Measurements from ENCODE around the gene TTLL8. TPM values are rescaled to one million over a fixed set of nuclear protein-coding genes. Genes with fewer than 3 reads are reported as not detected.
A peak's percentile ranks its signal among the peaks of the same experiment; 100 is the strongest.

TTLL8 gene
- total RNA-seq, 1 experiment from 2014 or later = not detected

DNA sequence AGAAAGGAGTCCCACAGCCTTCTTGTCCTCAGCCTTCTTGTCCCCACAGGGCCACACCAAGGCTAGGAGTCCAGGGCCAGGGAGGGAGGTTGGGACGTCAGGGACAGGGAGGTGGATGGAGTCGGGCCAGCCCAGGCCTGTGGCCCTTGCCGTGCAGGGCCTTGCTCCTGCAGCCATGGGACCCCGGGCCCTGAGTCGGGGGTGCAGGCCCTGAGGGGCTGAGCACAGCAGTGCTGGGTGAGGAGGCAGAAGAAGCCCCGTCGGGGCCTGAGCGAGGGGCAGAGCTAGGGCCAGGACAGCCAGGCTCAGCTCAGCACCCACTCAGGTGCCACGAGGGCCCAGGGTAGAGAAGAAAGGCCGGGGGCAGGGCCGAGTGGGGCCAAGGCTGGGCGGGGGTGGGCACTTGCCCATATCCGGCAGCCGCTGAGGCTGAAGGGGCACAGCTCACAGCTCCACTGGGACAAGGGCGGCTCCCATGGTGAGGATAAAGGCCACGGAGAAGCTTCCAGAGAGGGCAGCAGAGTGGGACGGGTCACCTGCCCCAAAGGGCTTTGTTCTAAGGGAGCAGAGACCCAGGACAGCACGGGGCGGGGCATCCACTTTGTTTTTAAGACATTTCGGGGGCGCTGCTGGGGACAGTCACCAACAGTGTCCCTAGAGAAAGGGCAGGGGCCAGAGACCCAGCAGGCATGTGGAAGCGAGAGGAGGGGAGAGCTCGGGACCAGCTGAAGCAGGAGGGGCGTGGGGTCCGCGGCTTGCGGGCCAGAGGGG is 23.5 kb upstream of the TTLL8 start (continued):
- TF ChIP-seq, protein P1, sequence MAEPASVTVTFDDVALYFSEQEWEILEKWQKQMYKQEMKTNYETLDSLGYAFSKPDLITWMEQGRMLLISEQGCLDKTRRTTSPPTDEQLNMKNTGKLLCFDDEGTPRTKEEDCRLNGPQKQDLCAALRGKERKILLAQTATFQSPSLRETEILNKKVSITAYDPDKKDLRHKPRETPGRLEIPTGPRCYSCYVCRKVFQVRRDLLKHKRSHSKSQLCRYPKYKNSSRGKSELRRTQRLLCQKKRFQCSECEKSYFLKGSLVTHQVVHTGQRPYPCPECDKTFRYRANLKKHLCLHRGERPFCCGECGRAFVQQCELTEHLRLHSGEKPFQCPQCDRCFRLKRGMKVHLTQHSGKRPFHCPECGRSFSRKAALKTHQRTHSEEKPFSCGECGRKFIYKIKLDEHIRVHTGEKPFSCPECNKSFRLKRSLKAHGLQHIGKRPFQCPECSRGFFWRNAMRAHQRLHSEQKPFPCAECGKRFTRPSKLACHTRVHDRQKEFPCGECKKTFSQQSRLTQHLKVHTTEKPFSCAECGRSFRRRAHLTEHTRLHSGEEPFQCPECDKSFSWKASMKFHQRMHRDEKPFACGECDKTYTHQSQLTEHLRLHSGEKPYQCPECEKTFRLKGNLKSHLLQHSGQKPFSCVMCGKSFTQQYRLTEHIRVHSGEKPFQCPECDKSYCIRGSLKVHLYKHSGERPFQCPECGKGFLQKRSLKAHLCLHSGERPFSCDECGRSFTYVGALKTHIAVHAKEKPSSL (CRISPR knock-in tag; conservative IDR thresholded peaks at IDR 0.05) = no peak
- TF ChIP-seq, protein P2, sequence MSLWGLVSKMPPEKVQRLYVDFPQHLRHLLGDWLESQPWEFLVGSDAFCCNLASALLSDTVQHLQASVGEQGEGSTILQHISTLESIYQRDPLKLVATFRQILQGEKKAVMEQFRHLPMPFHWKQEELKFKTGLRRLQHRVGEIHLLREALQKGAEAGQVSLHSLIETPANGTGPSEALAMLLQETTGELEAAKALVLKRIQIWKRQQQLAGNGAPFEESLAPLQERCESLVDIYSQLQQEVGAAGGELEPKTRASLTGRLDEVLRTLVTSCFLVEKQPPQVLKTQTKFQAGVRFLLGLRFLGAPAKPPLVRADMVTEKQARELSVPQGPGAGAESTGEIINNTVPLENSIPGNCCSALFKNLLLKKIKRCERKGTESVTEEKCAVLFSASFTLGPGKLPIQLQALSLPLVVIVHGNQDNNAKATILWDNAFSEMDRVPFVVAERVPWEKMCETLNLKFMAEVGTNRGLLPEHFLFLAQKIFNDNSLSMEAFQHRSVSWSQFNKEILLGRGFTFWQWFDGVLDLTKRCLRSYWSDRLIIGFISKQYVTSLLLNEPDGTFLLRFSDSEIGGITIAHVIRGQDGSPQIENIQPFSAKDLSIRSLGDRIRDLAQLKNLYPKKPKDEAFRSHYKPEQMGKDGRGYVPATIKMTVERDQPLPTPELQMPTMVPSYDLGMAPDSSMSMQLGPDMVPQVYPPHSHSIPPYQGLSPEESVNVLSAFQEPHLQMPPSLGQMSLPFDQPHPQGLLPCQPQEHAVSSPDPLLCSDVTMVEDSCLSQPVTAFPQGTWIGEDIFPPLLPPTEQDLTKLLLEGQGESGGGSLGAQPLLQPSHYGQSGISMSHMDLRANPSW (CRISPR knock-in tag; conservative IDR thresholded peaks at IDR 0.05; ENCODE audit: low read depth) = no peak

DNA sequence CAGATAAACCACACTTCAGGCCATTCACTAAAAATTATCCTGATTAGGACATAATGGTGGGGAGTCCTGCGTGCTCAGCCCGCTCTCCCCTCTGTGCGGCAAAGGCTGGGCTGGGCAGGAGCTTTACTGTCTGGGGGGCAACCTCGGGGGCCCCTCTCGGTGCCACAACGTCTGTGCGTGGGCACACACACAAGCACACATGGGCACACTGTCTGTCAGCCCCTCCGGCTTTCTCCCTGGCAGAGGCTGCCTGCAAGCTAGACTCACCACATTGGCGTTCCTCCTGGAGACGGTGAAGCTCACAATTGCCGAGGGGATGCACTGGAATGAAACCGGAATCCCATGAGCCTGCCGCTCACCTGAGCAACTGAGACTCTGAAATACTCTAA is 22.0 kb upstream of the TTLL8 start:
- no peaks in the 10 kb centered on the region for H3K36me3 Mint-ChIP-seq
- no peak overlapping the region for H3K27ac Mint-ChIP-seq
- ATAC-seq (no peak), DNase-seq (ENCODE audit: low spot score) (no peak)
- ChIA-PET CTCF (interaction anchor here (1.6 to 1.8 kb wide), 2 partner anchors 20 to 50 kb away, joined by 5 to 6 read pairs; no protein-coding TSS in a partner anchor), POLR2A (no interaction called here)
- TF ChIP-seq JUN (CRISPR knock-in tag; IDR thresholded peaks at IDR 0.05) = no peak
- no peak for TF ChIP-seq TEAD4 (CRISPR knock-in tag; IDR thresholded peaks at IDR 0.05)
- TF ChIP-seq NFE2L1 (CRISPR knock-in tag; IDR thresholded peaks at IDR 0.05) = no peak
- no peak for TF ChIP-seq FOXK1 (CRISPR knock-in tag; IDR thresholded peaks at IDR 0.05)
- TF ChIP-seq ZNF396 (CRISPR knock-in tag; IDR thresholded peaks at IDR 0.05; ENCODE audit: borderline replicate concordance) = no peak
- no peak for TF ChIP-seq ZNF416 (CRISPR knock-in tag; IDR thresholded peaks at IDR 0.05)
- TF ChIP-seq, protein P2 (CRISPR knock-in tag; conservative IDR thresholded peaks at IDR 0.05; ENCODE audit: low read depth) = no peak
- TF ChIP-seq ESRRA (CRISPR knock-in tag; IDR thresholded peaks at IDR 0.05; ENCODE audit: borderline replicate concordance) = no peak
- no peak for TF ChIP-seq MXD4 (CRISPR knock-in tag; IDR thresholded peaks at IDR 0.05; ENCODE audit: borderline replicate concordance)
- H3K4me3 Mint-ChIP-seq = no peak overlapping the region
- H3K27me3 Mint-ChIP-seq (ENCODE audit: low read depth) = peaks cover 4% of the 10 kb centered on the region; the same call in 1 of the 2 replicates
- H3K9me3 Mint-ChIP-seq = no peaks in the 10 kb centered on the region
- no peaks in the 10 kb centered on the region; the same call in 1 of the 2 replicates for H3K4me1 Mint-ChIP-seq

DNA sequence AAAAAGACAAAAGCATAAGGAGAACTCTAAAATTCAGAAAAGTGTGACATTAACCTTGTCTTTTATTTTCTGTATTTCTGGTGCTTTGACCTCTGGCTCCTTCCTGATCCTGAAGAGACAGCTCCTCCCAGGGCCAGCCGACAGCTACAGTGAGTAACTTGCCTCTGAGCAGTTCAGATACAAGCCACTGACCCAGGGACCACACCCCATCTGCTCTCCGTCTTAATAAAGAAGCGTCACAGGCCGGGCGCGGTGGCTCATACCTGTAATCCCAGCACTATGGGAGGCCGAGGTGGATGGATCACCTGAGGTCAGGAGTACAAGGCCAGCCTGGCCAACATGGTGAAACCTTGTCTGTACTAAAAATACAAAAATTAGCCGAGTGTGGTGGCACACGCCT is 20.7 kb upstream of the TTLL8 start:
- no peak overlapping the region for H3K4me3 Mint-ChIP-seq
- H3K27me3 Mint-ChIP-seq (ENCODE audit: low read depth) = no peaks in the 10 kb centered on the region; the same call in 1 of the 2 replicates
- no peak overlapping the region for H3K27ac Mint-ChIP-seq
- H3K9me3 Mint-ChIP-seq = no peaks in the 10 kb centered on the region
- CTCF ChIA-PET = interaction anchor here (0.7 to 1.8 kb wide), 3 partner anchors 48 to 164 kb away, joined by 3 to 6 read pairs (median 4); no protein-coding TSS in a partner anchor
- no peaks in the 10 kb centered on the region for H3K36me3 Mint-ChIP-seq
- ATAC-seq (no peak), DNase-seq (ENCODE audit: low spot score) (no peak)
- H3K4me1 Mint-ChIP-seq = no peaks in the 10 kb centered on the region
- TF ChIP-seq CREM (CRISPR knock-in tag; IDR thresholded peaks at IDR 0.05) (no peak), ZNF317 (CRISPR knock-in tag; IDR thresholded peaks at IDR 0.05; ENCODE audit: borderline replicate concordance, low read depth) (0 out of 2 replicates have a peak, but pooled peaks have one; percentile 41), MXD4 (CRISPR knock-in tag; IDR thresholded peaks at IDR 0.05; ENCODE audit: borderline replicate concordance) (no peak), NFATC4 (CRISPR knock-in tag; IDR thresholded peaks at IDR 0.05) (no peak)
- TF ChIP-seq, protein P3, sequence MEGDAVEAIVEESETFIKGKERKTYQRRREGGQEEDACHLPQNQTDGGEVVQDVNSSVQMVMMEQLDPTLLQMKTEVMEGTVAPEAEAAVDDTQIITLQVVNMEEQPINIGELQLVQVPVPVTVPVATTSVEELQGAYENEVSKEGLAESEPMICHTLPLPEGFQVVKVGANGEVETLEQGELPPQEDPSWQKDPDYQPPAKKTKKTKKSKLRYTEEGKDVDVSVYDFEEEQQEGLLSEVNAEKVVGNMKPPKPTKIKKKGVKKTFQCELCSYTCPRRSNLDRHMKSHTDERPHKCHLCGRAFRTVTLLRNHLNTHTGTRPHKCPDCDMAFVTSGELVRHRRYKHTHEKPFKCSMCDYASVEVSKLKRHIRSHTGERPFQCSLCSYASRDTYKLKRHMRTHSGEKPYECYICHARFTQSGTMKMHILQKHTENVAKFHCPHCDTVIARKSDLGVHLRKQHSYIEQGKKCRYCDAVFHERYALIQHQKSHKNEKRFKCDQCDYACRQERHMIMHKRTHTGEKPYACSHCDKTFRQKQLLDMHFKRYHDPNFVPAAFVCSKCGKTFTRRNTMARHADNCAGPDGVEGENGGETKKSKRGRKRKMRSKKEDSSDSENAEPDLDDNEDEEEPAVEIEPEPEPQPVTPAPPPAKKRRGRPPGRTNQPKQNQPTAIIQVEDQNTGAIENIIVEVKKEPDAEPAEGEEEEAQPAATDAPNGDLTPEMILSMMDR (IDR thresholded peaks at IDR 0.05) = no peak
- TF ChIP-seq, protein P4, sequence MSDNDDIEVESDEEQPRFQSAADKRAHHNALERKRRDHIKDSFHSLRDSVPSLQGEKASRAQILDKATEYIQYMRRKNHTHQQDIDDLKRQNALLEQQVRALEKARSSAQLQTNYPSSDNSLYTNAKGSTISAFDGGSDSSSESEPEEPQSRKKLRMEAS (CRISPR knock-in tag; IDR thresholded peaks at IDR 0.05) = no peak
- TF ChIP-seq, protein P5, sequence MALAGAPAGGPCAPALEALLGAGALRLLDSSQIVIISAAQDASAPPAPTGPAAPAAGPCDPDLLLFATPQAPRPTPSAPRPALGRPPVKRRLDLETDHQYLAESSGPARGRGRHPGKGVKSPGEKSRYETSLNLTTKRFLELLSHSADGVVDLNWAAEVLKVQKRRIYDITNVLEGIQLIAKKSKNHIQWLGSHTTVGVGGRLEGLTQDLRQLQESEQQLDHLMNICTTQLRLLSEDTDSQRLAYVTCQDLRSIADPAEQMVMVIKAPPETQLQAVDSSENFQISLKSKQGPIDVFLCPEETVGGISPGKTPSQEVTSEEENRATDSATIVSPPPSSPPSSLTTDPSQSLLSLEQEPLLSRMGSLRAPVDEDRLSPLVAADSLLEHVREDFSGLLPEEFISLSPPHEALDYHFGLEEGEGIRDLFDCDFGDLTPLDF (CRISPR knock-in tag; IDR thresholded peaks at IDR 0.05) = no peak
- TF ChIP-seq, protein P6, sequence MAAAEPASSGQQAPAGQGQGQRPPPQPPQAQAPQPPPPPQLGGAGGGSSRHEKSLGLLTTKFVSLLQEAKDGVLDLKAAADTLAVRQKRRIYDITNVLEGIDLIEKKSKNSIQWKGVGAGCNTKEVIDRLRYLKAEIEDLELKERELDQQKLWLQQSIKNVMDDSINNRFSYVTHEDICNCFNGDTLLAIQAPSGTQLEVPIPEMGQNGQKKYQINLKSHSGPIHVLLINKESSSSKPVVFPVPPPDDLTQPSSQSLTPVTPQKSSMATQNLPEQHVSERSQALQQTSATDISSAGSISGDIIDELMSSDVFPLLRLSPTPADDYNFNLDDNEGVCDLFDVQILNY (CRISPR knock-in tag; IDR thresholded peaks at IDR 0.05) = no peak
- TF ChIP-seq, protein P7, sequence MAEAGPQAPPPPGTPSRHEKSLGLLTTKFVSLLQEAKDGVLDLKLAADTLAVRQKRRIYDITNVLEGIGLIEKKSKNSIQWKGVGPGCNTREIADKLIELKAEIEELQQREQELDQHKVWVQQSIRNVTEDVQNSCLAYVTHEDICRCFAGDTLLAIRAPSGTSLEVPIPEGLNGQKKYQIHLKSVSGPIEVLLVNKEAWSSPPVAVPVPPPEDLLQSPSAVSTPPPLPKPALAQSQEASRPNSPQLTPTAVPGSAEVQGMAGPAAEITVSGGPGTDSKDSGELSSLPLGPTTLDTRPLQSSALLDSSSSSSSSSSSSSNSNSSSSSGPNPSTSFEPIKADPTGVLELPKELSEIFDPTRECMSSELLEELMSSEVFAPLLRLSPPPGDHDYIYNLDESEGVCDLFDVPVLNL (CRISPR knock-in tag; IDR thresholded peaks at IDR 0.05; ENCODE audit: borderline replicate concordance, low read depth) = no peak
- POLR2A ChIA-PET = no interaction called here

All from WTC11 (cell line).